Measurements from ENCODE around the gene CES2.
A peak's percentile ranks its signal among the peaks of the same experiment; 100 is the strongest.

The CES2 gene

DNA sequence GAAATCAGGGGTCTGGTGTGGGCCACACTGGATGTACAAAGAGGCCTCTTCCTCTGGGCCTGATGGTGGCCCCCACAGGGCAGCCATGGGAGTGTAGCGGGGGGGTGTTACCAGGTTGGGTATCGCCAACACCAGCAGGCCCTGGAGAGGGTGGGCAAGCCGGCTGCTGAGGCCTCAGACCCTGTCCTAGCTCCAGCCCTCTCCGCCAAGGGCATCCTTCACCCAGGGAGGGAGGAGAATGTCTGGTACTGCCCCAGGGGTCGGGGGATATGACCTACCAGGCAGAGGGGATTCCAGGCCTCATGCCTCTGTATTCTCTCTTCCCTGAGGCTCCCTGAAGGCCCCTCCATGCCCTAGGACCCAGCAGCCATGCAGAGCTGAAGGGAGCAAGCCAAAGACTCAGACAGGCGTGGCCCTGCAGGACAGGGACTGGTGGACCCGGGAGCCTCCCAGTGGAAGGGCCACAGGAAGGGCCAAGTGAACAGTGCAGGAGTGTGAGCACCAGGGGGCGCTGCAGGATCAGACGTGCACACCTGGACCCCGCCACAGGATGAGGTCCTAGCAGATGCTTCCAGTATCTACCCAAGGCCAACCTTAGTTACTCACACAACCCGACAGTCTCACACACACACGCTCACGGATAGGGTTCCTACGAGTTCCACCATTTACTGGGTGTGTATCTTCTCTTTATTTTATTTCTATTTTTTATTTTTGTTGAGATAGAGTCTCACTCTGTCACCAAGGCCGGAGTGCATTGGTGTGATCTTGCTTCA lies 42.2 kb downstream of the CES2 start:
- Histone ChIP-seq H3K9ac (ENCODE audit: low read length) (no peak overlapping the region), H2BK5ac (ENCODE audit: low read length) (no peak overlapping the region), H3K79me2 (ENCODE audit: control insufficient read depth, insufficient read depth, low read length) (no peaks in the 10 kb centered on the region), H3K27me3 (ENCODE audit: insufficient read depth, low read length, poor library complexity) (no peaks in the 10 kb centered on the region), H2AK5ac (ENCODE audit: low read length) (no peak overlapping the region), H4K8ac (ENCODE audit: low read depth, low read length) (no peak overlapping the region), H3K56ac (ENCODE audit: low read length) (no peak overlapping the region), H3K4me2 (ENCODE audit: low read length) (no peak overlapping the region), H3K4me1 (ENCODE audit: control insufficient read depth, low read depth, low read length) (no peaks in the 10 kb centered on the region), H3K79me1 (ENCODE audit: low read length) (no peaks in the 10 kb centered on the region), H3K4ac (ENCODE audit: low read depth, low read length) (no peak overlapping the region), H2BK15ac (replicated peaks; ENCODE audit: low read depth) (no peak overlapping the region), H3K23ac (ENCODE audit: low read length) (no peak overlapping the region), H4K5ac (ENCODE audit: low read length) (no peak overlapping the region), H3K4me3 (ENCODE audit: low read length) (no peak overlapping the region), H3K36me3 (ENCODE audit: control insufficient read depth, insufficient read depth, low read length) (no peaks in the 10 kb centered on the region), H3K18ac (ENCODE audit: low read length) (no peak overlapping the region), H2BK120ac (ENCODE audit: low read depth, low read length) (no peak overlapping the region), H3K27ac (ENCODE audit: low read depth, low read length) (no peak overlapping the region)
- no CpG with 5 or more reads among the region's 15 CpGs for whole genome bisulfite sequencing (ENCODE audit: extremely low coverage, insufficient coverage, low lambda C conversion rate)
- peak; percentile 84 for DNase-seq

DNA sequence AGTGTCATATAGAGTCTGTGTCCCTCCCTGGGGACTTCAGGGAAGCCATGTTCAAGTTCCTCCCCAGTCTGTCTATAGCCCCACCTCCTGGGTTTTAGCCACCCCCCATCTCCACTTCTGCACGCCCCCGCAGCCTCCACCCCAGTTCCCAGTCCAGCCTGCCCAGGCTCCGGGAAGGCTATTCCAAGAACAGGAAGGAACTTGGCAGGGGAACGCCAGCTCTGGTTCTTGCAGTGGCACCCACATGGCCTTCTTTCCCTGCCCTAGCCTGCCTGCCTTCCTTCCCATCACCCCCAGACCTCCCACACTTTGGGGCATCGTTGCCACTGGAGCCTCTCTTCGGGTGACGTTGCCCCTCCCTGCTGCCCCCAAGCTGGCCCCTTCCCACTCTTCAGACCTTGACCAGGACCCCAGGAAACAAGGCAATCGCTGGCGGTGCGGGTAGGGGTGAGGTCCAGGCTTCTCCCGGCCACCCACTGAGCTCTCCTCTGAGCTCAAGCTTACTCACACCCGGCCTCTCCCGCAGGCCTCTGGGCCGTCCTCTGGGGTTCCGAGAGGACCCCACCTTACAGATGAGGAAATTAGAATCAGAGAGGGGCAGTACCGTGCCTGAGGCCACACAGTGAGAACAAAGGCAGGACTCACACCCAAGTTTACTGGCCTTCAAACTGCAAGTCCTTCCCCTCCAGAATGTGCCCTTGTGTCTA lies 43.8 kb downstream of the CES2 start:
- Histone ChIP-seq H3K27me3 (ENCODE audit: insufficient read depth, low read length, poor library complexity) (no peaks in the 10 kb centered on the region), H4K8ac (ENCODE audit: low read depth, low read length) (no peak overlapping the region), H3K36me3 (ENCODE audit: control insufficient read depth, insufficient read depth, low read length) (no peaks in the 10 kb centered on the region), H4K5ac (ENCODE audit: low read length) (no peak overlapping the region), H2BK15ac (replicated peaks; ENCODE audit: low read depth) (no peak overlapping the region), H3K79me1 (ENCODE audit: low read length) (no peaks in the 10 kb centered on the region), H3K4ac (ENCODE audit: low read depth, low read length) (no peak overlapping the region), H3K56ac (ENCODE audit: low read length) (no peak overlapping the region), H3K79me2 (ENCODE audit: control insufficient read depth, insufficient read depth, low read length) (no peaks in the 10 kb centered on the region), H3K4me1 (ENCODE audit: control insufficient read depth, low read depth, low read length) (no peaks in the 10 kb centered on the region), H2AK5ac (ENCODE audit: low read length) (no peak overlapping the region), H3K4me2 (ENCODE audit: low read length) (no peak overlapping the region), H3K18ac (ENCODE audit: low read length) (no peak overlapping the region), H3K9ac (ENCODE audit: low read length) (no peak overlapping the region), H2BK5ac (ENCODE audit: low read length) (no peak overlapping the region), H3K4me3 (ENCODE audit: low read length) (no peak overlapping the region), H3K23ac (ENCODE audit: low read length) (no peak overlapping the region), H3K27ac (ENCODE audit: low read depth, low read length) (no peak overlapping the region), H2BK120ac (ENCODE audit: low read depth, low read length) (no peak overlapping the region)
- no peak for DNase-seq
- no CpG with 5 or more reads among the region's 16 CpGs for WGBS (ENCODE audit: extremely low coverage, insufficient coverage, low lambda C conversion rate)

DNA sequence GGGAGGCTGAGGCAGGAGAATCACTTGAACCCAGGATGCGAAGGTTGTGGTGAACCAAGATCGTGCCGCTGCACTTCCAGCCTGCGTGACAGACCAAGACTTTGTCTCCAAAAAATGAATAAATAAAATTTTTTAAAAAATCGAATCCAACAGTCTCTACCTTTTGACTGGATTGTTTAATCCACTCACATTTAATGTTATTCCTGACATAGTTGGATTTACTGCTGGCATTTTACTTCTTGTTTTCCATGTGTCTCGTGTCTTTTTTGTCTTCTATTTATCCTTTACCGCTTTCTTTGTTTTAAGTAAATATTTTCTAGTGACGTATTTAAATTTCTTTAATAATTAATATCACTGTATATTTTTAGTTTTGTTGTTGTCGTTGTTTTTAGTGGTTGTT lies 47.7 kb downstream of the CES2 start:
- Histone ChIP-seq H4K8ac (ENCODE audit: low read depth, low read length) (no peak overlapping the region), H3K4me3 (ENCODE audit: low read length) (no peak overlapping the region), H2BK15ac (replicated peaks; ENCODE audit: low read depth) (no peak overlapping the region), H3K4me1 (ENCODE audit: control insufficient read depth, low read depth, low read length) (no peaks in the 10 kb centered on the region), H3K79me2 (ENCODE audit: control insufficient read depth, insufficient read depth, low read length) (no peaks in the 10 kb centered on the region), H3K27ac (ENCODE audit: low read depth, low read length) (no peak overlapping the region), H3K4ac (ENCODE audit: low read depth, low read length) (no peak overlapping the region), H3K23ac (ENCODE audit: low read length) (no peak overlapping the region), H2BK5ac (ENCODE audit: low read length) (no peak overlapping the region), H3K18ac (ENCODE audit: low read length) (no peak overlapping the region), H4K5ac (ENCODE audit: low read length) (no peak overlapping the region), H3K56ac (ENCODE audit: low read length) (no peak overlapping the region), H3K9ac (ENCODE audit: low read length) (no peak overlapping the region), H3K36me3 (ENCODE audit: control insufficient read depth, insufficient read depth, low read length) (no peaks in the 10 kb centered on the region), H3K79me1 (ENCODE audit: low read length) (no peaks in the 10 kb centered on the region), H3K4me2 (ENCODE audit: low read length) (no peak overlapping the region), H2BK120ac (ENCODE audit: low read depth, low read length) (no peak overlapping the region), H3K27me3 (ENCODE audit: insufficient read depth, low read length, poor library complexity) (no peaks in the 10 kb centered on the region), H2AK5ac (ENCODE audit: low read length) (no peak overlapping the region)
- DNase-seq, result no peak
- WGBS (ENCODE audit: extremely low coverage, insufficient coverage, low lambda C conversion rate), result 100% methylated on average over 2 of the region's 9 CpGs

DNA sequence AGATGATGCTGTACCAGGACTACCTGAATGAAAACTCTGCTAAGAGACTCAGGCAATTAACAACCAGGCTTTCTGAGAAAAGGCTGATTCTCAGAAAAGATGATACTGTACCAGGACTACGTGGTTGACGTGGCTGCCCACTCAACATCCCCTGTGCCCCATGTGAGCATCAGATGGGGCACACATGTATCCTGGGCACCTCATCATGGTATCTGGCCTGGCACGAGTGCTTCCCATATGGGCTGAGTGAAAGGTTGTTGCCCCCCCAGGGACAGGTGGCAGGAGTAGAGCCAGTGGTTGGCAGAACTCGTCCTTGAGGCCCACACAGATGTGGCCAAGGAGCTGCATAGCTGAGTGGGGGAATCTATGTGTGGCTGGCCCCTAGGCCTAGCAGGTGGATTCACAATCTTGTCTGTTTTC lies 49.6 kb downstream of the CES2 start:
- no peak overlapping the region for H3K4me2 ChIP-seq (ENCODE audit: low read length)
- no peaks in the 10 kb centered on the region for H3K79me2 ChIP-seq (ENCODE audit: control insufficient read depth, insufficient read depth, low read length)
- H2BK5ac ChIP-seq (ENCODE audit: low read length), result no peak overlapping the region
- no peak overlapping the region for H3K4me3 ChIP-seq (ENCODE audit: low read length)
- H3K4ac ChIP-seq (ENCODE audit: low read depth, low read length), result no peak overlapping the region
- H3K79me1 ChIP-seq (ENCODE audit: low read length), result no peaks in the 10 kb centered on the region
- H3K27me3 ChIP-seq (ENCODE audit: insufficient read depth, low read length, poor library complexity), result no peaks in the 10 kb centered on the region
- H3K36me3 ChIP-seq (ENCODE audit: control insufficient read depth, insufficient read depth, low read length), result no peaks in the 10 kb centered on the region
- H4K5ac ChIP-seq (ENCODE audit: low read length), result no peak overlapping the region
- WGBS (ENCODE audit: extremely low coverage, insufficient coverage, low lambda C conversion rate), result no CpG with 5 or more reads among the region's 4 CpGs
- H3K18ac ChIP-seq (ENCODE audit: low read length), result no peak overlapping the region
- H4K8ac ChIP-seq (ENCODE audit: low read depth, low read length), result no peak overlapping the region
- H3K23ac ChIP-seq (ENCODE audit: low read length), result no peak overlapping the region
- H3K27ac ChIP-seq (ENCODE audit: low read depth, low read length), result no peak overlapping the region
- no peak for DNase-seq
- no peak overlapping the region for H3K56ac ChIP-seq (ENCODE audit: low read length)
- H2BK120ac ChIP-seq (ENCODE audit: low read depth, low read length), result no peak overlapping the region
- H2AK5ac ChIP-seq (ENCODE audit: low read length), result no peak overlapping the region
- H3K9ac ChIP-seq (ENCODE audit: low read length), result no peak overlapping the region
- no peaks in the 10 kb centered on the region for H3K4me1 ChIP-seq (ENCODE audit: control insufficient read depth, low read depth, low read length)
- H2BK15ac ChIP-seq (replicated peaks; ENCODE audit: low read depth), result no peak overlapping the region

DNA sequence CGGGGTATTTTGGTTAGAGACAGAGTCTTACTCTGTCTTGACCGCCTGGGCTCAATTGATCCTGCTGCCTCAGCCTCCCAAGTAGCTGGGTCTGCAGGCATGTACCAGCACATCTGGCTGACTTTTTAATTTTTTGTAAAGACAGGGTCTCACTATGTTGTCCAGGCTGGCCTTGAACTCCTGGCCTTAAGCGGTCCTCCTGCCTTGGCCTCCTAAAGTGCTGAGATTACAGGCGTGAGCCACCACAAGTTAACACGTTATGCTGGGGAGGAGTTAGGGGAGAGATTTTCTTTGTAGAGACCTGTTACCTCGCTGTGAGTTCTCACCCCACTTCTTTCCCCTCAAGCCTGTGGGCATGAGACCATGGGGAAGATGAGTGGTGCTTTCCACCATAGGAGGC lies 51.2 kb downstream of the CES2 start:
- no peak overlapping the region for H3K4me3 ChIP-seq (ENCODE audit: low read length)
- no peak overlapping the region for H3K27ac ChIP-seq (ENCODE audit: low read depth, low read length)
- H3K4me1 ChIP-seq (ENCODE audit: control insufficient read depth, low read depth, low read length), result no peaks in the 10 kb centered on the region
- no peak overlapping the region for H3K18ac ChIP-seq (ENCODE audit: low read length)
- H3K79me2 ChIP-seq (ENCODE audit: control insufficient read depth, insufficient read depth, low read length), result no peaks in the 10 kb centered on the region
- no peak overlapping the region for H3K9ac ChIP-seq (ENCODE audit: low read length)
- H4K8ac ChIP-seq (ENCODE audit: low read depth, low read length), result no peak overlapping the region
- H3K36me3 ChIP-seq (ENCODE audit: control insufficient read depth, insufficient read depth, low read length), result no peaks in the 10 kb centered on the region
- no peaks in the 10 kb centered on the region for H3K79me1 ChIP-seq (ENCODE audit: low read length)
- H3K27me3 ChIP-seq (ENCODE audit: insufficient read depth, low read length, poor library complexity), result no peaks in the 10 kb centered on the region
- no peak for DNase-seq
- no peak overlapping the region for H4K5ac ChIP-seq (ENCODE audit: low read length)
- H2BK15ac ChIP-seq (replicated peaks; ENCODE audit: low read depth), result no peak overlapping the region
- no peak overlapping the region for H3K4ac ChIP-seq (ENCODE audit: low read depth, low read length)
- no peak overlapping the region for H2AK5ac ChIP-seq (ENCODE audit: low read length)
- no CpG with 5 or more reads among the region's 6 CpGs for WGBS (ENCODE audit: extremely low coverage, insufficient coverage, low lambda C conversion rate)
- no peak overlapping the region for H3K23ac ChIP-seq (ENCODE audit: low read length)
- H2BK120ac ChIP-seq (ENCODE audit: low read depth, low read length), result no peak overlapping the region
- H3K56ac ChIP-seq (ENCODE audit: low read length), result no peak overlapping the region
- no peak overlapping the region for H2BK5ac ChIP-seq (ENCODE audit: low read length)
- H3K4me2 ChIP-seq (ENCODE audit: low read length), result no peak overlapping the region

Data from mesendoderm (in vitro differentiated cells).